K562 (cell line): ENCODE results near the gene APC2. TPM values are rescaled to one million over a fixed set of nuclear protein-coding genes. Genes with fewer than 3 reads are reported as not detected.

Experiments
- ATAC-seq: fragments of 200-7000 bp; cut with Tn5 transposase; 3 replicates; pipeline ENCODE4 v1.9.1; 2020; ENCODE audit warnings: moderate library complexity
- BruUV-seq: library from RNA; stranded (reverse); fragments of 400-500 nt; replicated peaks from 2 replicates; lab custom pipeline; 2021; lab: Mats Ljungman, UMichigan
- CTCF ChIA-PET: fragments of 300-600 bp; formaldehyde crosslinking; extraction: SDS; loops from one replicate; lab custom pipeline; 2021; ENCODE audit warnings: low intra/inter-chr PET ratio; lab: Yijun Ruan, JAX
- POLR2A ChIA-PET: fragments of 300-600, 350-650 bp; sonication (Branson Sonifier 250); formaldehyde crosslinking; extraction: SDS; loops from one replicate; lab custom pipeline; 2021; ENCODE audit warnings: antibody characterized with exemption, inconsistent platforms; lab: Yijun Ruan, JAX
- DNase-seq, 4 experiments: peaks; one replicate each; pipeline versions ENCODE4 v3.0.0 to v3.0.0-alpha.2; 2011 to 2018; ENCODE audit warnings: low spot score in 3 of 4, mixed read lengths in 3 of 4; ENCODE audit errors: extremely low read depth in 1 of 4
- FAIRE-seq: peaks from 2 replicates; lab custom pipeline; 2011; peaks lifted over from hg19 to GRCh38; lab: Jason Lieb, UNC
- H2AFZ ChIP-seq: 2 replicates; pipeline ENCODE4 v1.6.0; 2011; ENCODE audit warnings: low read depth, low read length, control low read depth, inconsistent platforms
- H3K27ac ChIP-seq: fragments of 200-600 bp; 3 replicates; pipeline ENCODE4 v1.8.0; 2011; ENCODE audit warnings: low read depth, mild to moderate bottlenecking, control low read depth, inconsistent platforms, low read length, moderate library complexity, mixed read lengths; ENCODE audit errors: extremely low read depth
- H3K27me3 ChIP-seq, 2 experiments: fragments of 300-600 bp in 1 of 2; 2 replicates in 1 of 2; 3 replicates in 1 of 2; pipeline versions ENCODE4 v1.6.0 to v1.8.0; 2011; ENCODE audit warnings: inconsistent platforms in 2 of 2, low read length in 2 of 2, mild to moderate bottlenecking in 1 of 2, mixed read lengths in 1 of 2, moderate library complexity in 1 of 2; ENCODE audit not compliant: control insufficient read depth in 2 of 2, insufficient read depth in 2 of 2
- H3K36me3 ChIP-seq: fragments of 300-600 bp; 3 replicates; pipeline ENCODE4 v1.8.0; 2011; ENCODE audit warnings: mild to moderate bottlenecking, low read length, inconsistent platforms; ENCODE audit not compliant: control insufficient read depth, insufficient read depth
- H3K4me1 ChIP-seq, 2 experiments: fragments of 200-600 bp in 1 of 2; replicated peaks in 1 of 2; 2 replicates in 1 of 2; 3 replicates in 1 of 2; pipeline versions ENCODE4 v1.5.1 to v1.8.0; 2011; ENCODE audit warnings: inconsistent platforms in 2 of 2, low read length in 2 of 2, mild to moderate bottlenecking in 1 of 2, mixed read lengths in 1 of 2, moderate library complexity in 1 of 2; ENCODE audit not compliant: control insufficient read depth in 2 of 2, insufficient read depth in 2 of 2
- H3K4me2 ChIP-seq: 2 replicates; pipeline ENCODE4 v1.6.1; 2011; ENCODE audit warnings: low read length, control low read depth, inconsistent platforms, mixed read lengths; ENCODE audit not compliant: insufficient read depth
- H3K4me3 ChIP-seq: fragments of 200-600 bp; sonication (generic), shearing (Covaris generic); 2 replicates; pipeline ENCODE4 v1.5.1; 2016; ENCODE audit warnings: control low read depth, inconsistent platforms
- H3K79me2 ChIP-seq: fragments of 200-600 bp; 3 replicates; pipeline ENCODE4 v1.8.0; 2011; ENCODE audit warnings: low read length, inconsistent platforms; ENCODE audit not compliant: control insufficient read depth, insufficient read depth
- H3K9ac ChIP-seq, 2 experiments: 2 replicates each; pipeline versions ENCODE4 v1.6.0 to v1.6.1; 2011; ENCODE audit warnings: low read depth in 2 of 2, low read length in 2 of 2, control low read depth in 1 of 2, inconsistent platforms in 1 of 2, mild to moderate bottlenecking in 1 of 2, mixed read lengths in 1 of 2; ENCODE audit not compliant: insufficient read depth in 1 of 2
- H3K9me1 ChIP-seq: one replicate; pipeline ENCODE4 v1.6.0; 2011; ENCODE audit warnings: inconsistent platforms, mild to moderate bottlenecking, low read length, moderate library complexity; ENCODE audit not compliant: control insufficient read depth, insufficient read depth
- H3K9me3 ChIP-seq: replicated peaks from 2 replicates; pipeline ENCODE4 v1.5.1; 2011; ENCODE audit warnings: low read depth, low read length, inconsistent platforms; ENCODE audit not compliant: control insufficient read depth, insufficient read depth
- H4K20me1 ChIP-seq: replicated peaks from 2 replicates; pipeline ENCODE4 v1.6.1; 2011; ENCODE audit warnings: low read length, inconsistent platforms, mixed read lengths; ENCODE audit not compliant: control insufficient read depth, insufficient read depth
- HNRNPL ChIP-seq: fragments of 200-400 bp; formaldehyde crosslinking; IDR thresholded peaks from 2 replicates; pipeline ENCODE4 v1.6.1; 2017; ENCODE audit warnings: low read depth, mild to moderate bottlenecking, low read length
- REST ChIP-seq, 2 experiments: fragments of 450-650 bp; formaldehyde crosslinking in 1 of 2; IDR thresholded peaks; 2 replicates each; pipeline versions ENCODE4 v1.4.0 to v1.6.1; 2014 to 2020; ENCODE audit warnings: mild to moderate bottlenecking in 2 of 2, borderline replicate concordance in 1 of 2, low read depth in 1 of 2
- SIN3A ChIP-seq, 2 experiments: fragments of 150-350 bp in 1 of 2; IDR thresholded peaks; 2 replicates each; pipeline ENCODE4 v1.6.1; 2011 to 2016; ENCODE audit warnings: borderline replicate concordance in 2 of 2, low read depth in 2 of 2, low read length in 2 of 2, mild to moderate bottlenecking in 2 of 2, moderate library complexity in 2 of 2; ENCODE audit not compliant: control insufficient read depth in 1 of 2
- SUPT5H ChIP-seq: fragments of 450-650 bp; IDR thresholded peaks from 2 replicates; pipeline ENCODE4 v1.6.1; 2016
- ZBTB33 ChIP-seq: sonication (generic); formaldehyde crosslinking; IDR thresholded peaks from 2 replicates; pipeline ENCODE4 v1.8.1; 2023; ENCODE audit warnings: mild to moderate bottlenecking, missing genetic modification reagents
- ZBTB34 ChIP-seq: fragments of 250-450 bp; sonication (Bioruptor Pico); IDR thresholded peaks from 2 replicates; pipeline ENCODE4 v1.8.0; 2021; ENCODE audit warnings: mild to moderate bottlenecking, moderate library complexity
- WGBS: fragments of 100-300 bp; shearing (Covaris generic); methylation state at CpG from one replicate; pipeline ENCODE4 v1.1.6; 2016; ENCODE audit warnings: low coverage, mixed read lengths; ENCODE audit not compliant: insufficient coverage; ENCODE audit errors: missing lambda C conversion rate; 5-methylcytosine and 5-hydroxymethylcytosine counted together
- in situ Hi-C: fragments of 300-500 bp; cut with MboI; formaldehyde crosslinking; loops from 4 replicates; pipeline ENCODE4 v1.15.0; 2018; ENCODE audit warnings: inconsistent platforms, mixed read lengths
- intact Hi-C: fragments of 100-400 bp; cut with micrococcal nuclease; formaldehyde crosslinking; loops from 2 replicates; pipeline ENCODE4 v1.14.2; 2022
- polyA plus RNA-seq, 8 experiments: library from polyadenylated mRNA; depleted of rRNA in 4 of 8; stranded (reverse) in 5 of 8; unstranded in 3 of 8; fragments of >200 nt; fragmentation: Nextera tagmentation in 2 of 8; fragmentation: Illumina TruSeq in 1 of 8; extraction: Ambion mirVana in 2 of 8; extraction: Trizol in 1 of 8; gene quantifications; 2 replicates each; pipeline versions ENCODE4 v1.2.1 to v1.2.3, GENCODE V29; 2011 to 2014; ENCODE audit warnings: inconsistent platforms in 1 of 8, missing spikeins in 1 of 8
- total RNA-seq, 7 experiments: library from RNA; depleted of rRNA in 6 of 7; stranded (reverse); fragments of >200 nt in 6 of 7; fragmentation: Illumina TruSeq in 2 of 7; extraction: Trizol in 2 of 7; gene quantifications; 2 replicates each; pipeline versions ENCODE4 v1.2.1 to v1.2.3, GENCODE V29; 2011 to 2021; ENCODE audit warnings: low replicate concordance in 1 of 7

APC2 gene
- total and polyA plus RNA-seq, 9 of the 15 experiments (the other 6 are each of a cell fraction or from before 2014, with no cell fraction given): 0.01 to 0.40 (median 0.05) TPM; not detected in 3

GRCh38 chr19:1457031-1457739 is 7.3 kb downstream of the APC2 start:
- Histone ChIP-seq H3K36me3 (peaks cover 6% of the 10 kb centered on the region; the same call in 1 of the 3 replicates), H3K4me2 (no peak overlapping the region), H3K27me3 (no peaks in the 10 kb centered on the region), H3K79me2 (no peaks in the 10 kb centered on the region), H3K27ac (no peak overlapping the region), H4K20me1 (peaks cover 25% of the 10 kb centered on the region), H3K4me3 (no peak overlapping the region), H3K9me3 (no peaks in the 10 kb centered on the region), H3K9me1 (peaks cover 7% of the 10 kb centered on the region), H2AFZ (no peak overlapping the region), H3K4me1 (peaks cover 5 to 75% of the 10 kb centered on the region in 2 experiments; a peak in 4 of 5 replicates), H3K9ac (no peak overlapping the region)
- ATAC-seq (no peak), DNase-seq (no peak), FAIRE-seq (no peak)
- 53% methylated on average over 26 of the region's 48 CpGs for WGBS
- intact Hi-C loops: loop anchor here (5.0 kb wide), 1 partner anchor 55 kb away; the partner anchor contains the start of gene ADAMTSL5
- CTCF ChIA-PET: no interaction called here
- POLR2A ChIA-PET: interaction anchor here (0.5 to 1.5 kb wide), 4 partner anchors 17 to 438 kb away, joined by 3 to 4 read pairs (median 3); partner anchors contain the start of gene CIRBP
- BruUV-seq: no TSS peak
- in situ Hi-C loops: loop anchor here (5.0 kb wide), 1 partner anchor 50 kb away; no protein-coding TSS in a partner anchor
- TF ChIP-seq HNRNPL: peak; percentile 69; the same call in 1 of the 2 replicates
- 0 out of 2 replicates have a peak, but pooled peaks have one; percentile 13 for TF ChIP-seq SUPT5H
- TF ChIP-seq ZBTB33 (CRISPR knock-in tag): peak; percentile 54; the same call in 1 of the 2 replicates
- no peak for TF ChIP-seq SIN3A (IDR thresholded peaks at IDR 0.05; ENCODE audit: borderline replicate concordance in 2 of 2, control insufficient read depth in 1 of 2, low read depth in 2 of 2, low read length in 2 of 2)
- TF ChIP-seq ZBTB34 (CRISPR knock-in tag): no peak
- no peak for TF ChIP-seq REST (IDR thresholded peaks at IDR 0.05; ENCODE audit: borderline replicate concordance)
- TF ChIP-seq REST (CRISPR knock-in tag; IDR thresholded peaks at IDR 0.05; ENCODE audit: low read depth): 0 out of 2 replicates have a peak, but pooled peaks have one; percentile 35
